ENCODE measurements around the gene AUTS2.

AUTS2 gene

GRCh38 chr7:70285854-70286253 lies 687.6 kb downstream of the AUTS2 start:
- DNase-seq (ENCODE audit: extremely low spot score, insufficient read length, low read depth), result no peak
- no peak for FAIRE-seq

DNA sequence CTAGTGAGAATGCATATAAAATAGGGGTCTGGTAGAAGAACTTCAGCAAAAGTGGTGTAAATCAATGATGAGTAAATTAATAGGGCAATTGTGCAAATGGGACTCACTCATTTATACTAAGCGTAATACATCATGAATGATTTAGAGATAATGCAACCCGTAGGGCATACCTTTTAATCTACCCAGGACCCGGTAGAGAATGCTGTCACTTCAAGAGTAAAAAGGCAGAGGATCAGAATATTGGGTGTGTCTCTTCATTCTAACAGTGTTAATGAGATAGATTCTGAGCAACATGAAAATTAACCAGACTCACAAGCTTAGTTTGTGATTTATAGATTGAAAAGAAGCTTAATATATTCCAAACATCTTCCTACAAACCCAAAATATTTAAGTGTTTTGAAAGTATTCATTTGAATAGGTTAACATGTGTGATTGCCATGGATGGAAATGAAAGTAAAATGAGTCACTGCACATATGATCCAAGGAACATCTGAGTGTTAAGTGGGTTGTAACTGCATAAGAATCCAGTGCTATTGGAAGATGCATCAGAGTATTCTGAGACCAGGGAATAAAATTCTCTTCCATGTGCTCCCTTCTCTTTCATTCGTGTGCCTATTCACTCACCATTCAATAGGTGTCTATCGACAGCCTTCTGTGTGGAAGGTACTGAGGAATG lies 690.6 kb downstream of the AUTS2 start:
- no peak for FAIRE-seq

DNA sequence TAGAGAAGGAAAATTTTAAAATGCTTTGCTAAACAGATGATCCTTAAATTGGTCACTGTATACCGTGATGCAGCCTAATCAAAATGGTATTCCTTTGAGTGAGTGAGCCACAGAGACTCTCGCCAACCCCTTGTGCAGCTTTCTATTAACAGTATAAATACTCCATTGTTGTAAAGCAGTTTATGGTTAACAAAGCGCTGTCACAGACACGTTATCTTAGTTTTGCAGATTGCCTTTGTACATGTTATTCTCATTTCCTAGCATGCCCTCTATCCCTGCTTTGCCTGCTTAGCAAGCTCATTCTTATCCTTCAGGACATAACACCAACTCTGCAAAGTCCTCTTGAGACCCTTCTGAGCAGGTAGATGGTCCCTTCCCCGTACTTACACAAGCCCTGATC lies 694.4 kb downstream of the AUTS2 start:
- FAIRE-seq, result no peak
- DNase-seq (ENCODE audit: extremely low spot score, insufficient read length, low read depth), result no peak

More for the DNA sequence above, 690.6 kb downstream of the AUTS2 start:
- no peak for DNase-seq (ENCODE audit: extremely low spot score, insufficient read length, low read depth)

DNA sequence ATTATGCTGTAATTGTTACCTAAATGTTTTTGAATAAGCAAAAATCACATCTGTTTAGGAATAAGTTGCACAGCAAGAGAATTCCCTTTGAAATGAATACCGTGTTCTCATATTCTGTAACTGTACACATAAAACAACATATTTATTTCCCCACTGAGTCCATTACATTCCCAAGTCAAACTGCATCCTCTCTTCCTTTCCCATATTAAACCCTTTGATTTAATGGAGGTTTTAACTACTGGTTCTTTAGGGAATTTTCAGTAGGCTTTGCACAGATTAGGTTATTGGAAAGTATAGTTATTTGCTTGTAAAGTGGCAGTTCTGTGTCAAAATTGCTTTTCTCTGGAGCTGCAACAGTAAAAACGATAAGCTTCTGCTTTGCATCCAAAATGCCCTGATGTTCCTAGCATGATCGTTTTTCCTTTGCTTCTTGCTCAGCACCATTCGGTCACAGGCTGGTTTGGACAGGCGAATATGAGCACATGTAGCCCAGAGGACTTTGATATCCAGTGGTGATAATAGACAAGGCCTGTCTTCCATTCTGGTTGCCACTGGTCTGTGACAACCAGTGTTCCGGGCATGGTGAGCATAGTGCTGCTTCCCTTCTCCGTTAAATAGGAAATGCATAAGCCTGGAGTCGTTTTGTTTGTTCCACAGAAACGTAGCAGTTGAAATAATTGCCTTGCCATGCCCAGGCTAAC lies 696.1 kb downstream of the AUTS2 start:
- FAIRE-seq, result no peak
- DNase-seq (ENCODE audit: extremely low spot score, insufficient read length, low read depth), result no peak

- DNase-seq (ENCODE audit: extremely low spot score, insufficient read length, low read depth) (no peak), FAIRE-seq (no peak)
Observed at GRCh38 chr7:70298780-70299471, 700.7 kb downstream of the AUTS2 start.

DNA sequence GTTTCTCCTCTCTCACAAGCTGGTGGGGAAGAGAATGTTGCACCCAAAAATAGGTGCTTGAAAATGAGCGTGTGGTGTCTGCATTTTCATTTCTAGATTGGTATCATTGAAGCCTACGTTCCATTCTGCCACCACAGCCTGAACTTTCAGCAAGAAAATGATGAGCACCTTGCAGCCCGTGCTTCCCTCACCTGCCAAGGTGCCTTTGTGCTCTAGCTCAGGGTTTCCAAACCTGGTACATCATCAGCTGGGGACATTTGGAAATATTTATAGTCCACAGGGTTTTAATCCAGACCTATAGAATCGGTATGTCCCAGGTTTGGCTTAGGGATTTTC lies 701.2 kb downstream of the AUTS2 start:
- FAIRE-seq, result no peak
- DNase-seq (ENCODE audit: extremely low spot score, insufficient read length, low read depth), result no peak

- DNase-seq (ENCODE audit: extremely low spot score, insufficient read length, low read depth), result no peak
- no peak for FAIRE-seq
Observed at GRCh38 chr7:70301673-70302185, 703.5 kb downstream of the AUTS2 start.

DNA sequence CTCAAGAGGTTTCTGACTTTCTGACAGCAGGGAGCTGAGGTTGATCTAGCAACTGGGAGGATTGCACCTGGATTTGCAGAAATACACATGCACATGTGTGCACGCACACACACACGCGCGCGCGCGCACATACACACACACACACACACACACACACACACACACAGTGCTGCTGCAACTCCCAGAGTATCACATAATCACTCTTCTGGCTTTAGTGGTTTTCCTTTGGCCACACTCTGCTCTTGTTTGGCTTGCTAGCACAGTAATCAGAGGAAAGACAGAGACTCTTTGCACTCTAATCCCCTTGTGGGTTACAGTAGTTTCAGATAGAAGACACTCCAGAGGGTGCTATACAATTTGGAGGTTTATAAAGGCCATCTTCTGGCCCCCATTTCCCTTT lies 705.0 kb downstream of the AUTS2 start:
- no peak for DNase-seq (ENCODE audit: extremely low spot score, insufficient read length, low read depth)
- no peak for FAIRE-seq

DNA sequence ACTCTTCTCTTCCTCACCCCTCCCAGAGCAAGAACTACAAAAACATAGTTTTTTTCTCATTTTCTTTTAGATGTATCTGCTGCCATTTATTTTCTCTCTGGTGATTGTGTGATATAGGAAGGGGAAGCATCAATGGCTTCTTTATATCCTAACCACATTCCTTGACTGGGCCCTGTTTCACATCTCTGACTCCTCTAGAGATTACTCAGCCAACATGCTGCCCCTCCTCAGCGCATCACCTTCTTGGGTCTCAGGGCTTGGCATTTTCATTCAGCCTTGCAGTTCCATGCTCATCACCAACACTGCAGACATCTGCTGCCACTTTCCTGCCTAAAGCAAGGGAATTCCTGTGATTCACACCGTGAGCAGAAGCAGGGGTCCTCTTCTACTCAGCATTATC lies 705.5 kb downstream of the AUTS2 start:
- FAIRE-seq, result no peak
- no peak for DNase-seq (ENCODE audit: extremely low spot score, insufficient read length, low read depth)

GRCh38 chr7:70306173-70306572 lies 707.9 kb downstream of the AUTS2 start:
- DNase-seq (ENCODE audit: extremely low spot score, insufficient read length, low read depth) (no peak), FAIRE-seq (no peak)

DNA sequence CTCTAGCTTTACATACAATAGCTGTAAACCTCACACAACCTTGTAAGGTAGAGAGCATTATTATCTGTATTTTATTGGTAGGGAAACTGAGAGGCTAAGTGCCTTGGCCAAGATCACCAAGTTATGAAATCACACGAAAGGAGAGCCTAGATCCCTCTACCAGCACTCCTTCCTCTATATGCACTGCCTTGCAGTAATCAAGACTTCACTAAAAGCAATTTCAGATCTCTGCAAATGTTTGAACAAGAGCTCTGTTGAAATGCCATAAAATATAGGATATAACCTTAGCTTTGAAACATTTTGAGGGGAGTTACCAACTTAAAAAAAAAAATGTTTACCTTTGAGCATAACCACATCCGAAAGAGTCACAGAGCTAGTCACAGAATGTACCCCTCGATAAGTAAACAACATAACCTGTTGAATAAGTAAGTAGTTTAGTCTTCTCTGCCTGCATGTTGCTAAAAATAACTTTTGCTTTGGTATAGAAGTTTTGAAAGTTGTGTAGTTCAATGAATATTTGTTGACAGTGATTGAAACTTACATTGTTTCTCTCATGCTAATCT lies 709.4 kb downstream of the AUTS2 start:
- no peak for FAIRE-seq
- DNase-seq (ENCODE audit: extremely low spot score, insufficient read length, low read depth), result no peak

GRCh38 chr7:70312336-70312735 lies 714.1 kb downstream of the AUTS2 start:
- FAIRE-seq, result no peak
- no peak for DNase-seq (ENCODE audit: extremely low spot score, insufficient read length, low read depth)

DNA sequence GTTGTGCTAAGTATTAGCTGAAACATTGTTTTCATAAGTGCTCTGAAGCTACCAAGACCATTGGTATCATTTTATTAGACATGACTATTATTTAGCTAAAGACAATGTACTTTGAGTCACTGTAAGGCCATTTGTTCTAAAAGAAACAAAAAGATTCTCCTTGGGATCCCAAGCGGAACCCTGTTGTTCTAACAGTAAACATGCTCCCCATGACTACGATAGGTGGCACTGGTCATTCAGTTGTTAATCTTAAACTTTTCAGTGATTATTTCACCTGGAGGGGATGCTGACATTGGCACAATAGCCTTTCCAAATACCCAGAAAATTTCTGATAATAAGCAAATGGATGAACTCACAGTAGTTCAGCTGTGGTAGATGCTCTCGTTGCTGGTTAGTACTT lies 715.0 kb downstream of the AUTS2 start:
- DNase-seq (ENCODE audit: extremely low spot score, insufficient read length, low read depth) (no peak), FAIRE-seq (no peak)

DNA sequence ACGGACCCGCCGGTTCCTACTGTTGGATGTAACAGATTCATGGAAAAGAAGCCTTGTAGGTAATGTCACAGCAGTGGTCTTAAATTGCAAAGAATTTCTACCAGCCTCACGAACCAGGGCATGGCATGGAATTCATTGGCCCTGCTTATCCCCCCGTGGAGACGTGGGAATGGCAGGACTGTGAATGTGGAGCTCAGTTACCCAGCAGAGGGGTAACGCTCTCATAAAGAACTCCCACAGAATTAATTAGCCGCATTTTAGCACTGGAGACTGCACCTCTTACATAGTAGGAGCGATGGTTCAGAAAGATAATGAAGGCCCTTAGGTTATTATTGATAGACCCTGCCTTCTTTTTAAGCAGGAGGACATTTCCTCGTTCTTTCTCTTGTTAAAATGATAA lies 715.4 kb downstream of the AUTS2 start:
- DNase-seq (ENCODE audit: extremely low spot score, insufficient read length, low read depth) (no peak), FAIRE-seq (no peak)

- FAIRE-seq (no peak), DNase-seq (ENCODE audit: extremely low spot score, insufficient read length, low read depth) (no peak)
Observed at GRCh38 chr7:70314221-70314620, 715.9 kb downstream of the AUTS2 start.

DNA sequence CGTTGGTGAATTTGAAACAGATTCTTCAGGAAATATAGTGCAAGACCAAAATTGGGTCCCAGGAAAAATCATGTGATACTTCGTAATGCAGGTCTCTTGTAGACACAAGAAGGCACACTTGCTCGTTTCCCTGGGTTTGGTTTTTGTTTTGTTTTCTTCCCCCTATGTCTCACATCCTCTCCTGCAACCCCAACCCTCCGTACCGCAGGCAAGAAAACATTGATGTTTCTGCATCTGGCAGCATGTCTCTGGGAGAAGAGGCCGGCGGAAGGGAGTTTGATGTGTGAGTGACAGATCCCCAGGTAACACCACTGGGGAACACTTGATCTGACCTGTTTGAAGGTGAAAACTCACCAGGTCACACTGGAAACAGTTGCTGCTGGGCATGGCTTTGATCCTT lies 718.5 kb downstream of the AUTS2 start:
- DNase-seq (ENCODE audit: extremely low spot score, insufficient read length, low read depth), result no peak

GRCh38 chr7:70317356-70317755 lies 719.1 kb downstream of the AUTS2 start:
- no peak for FAIRE-seq
- no peak for DNase-seq (ENCODE audit: extremely low spot score, insufficient read length, low read depth)

More for the DNA sequence above, 718.5 kb downstream of the AUTS2 start:
- no peak for FAIRE-seq

- FAIRE-seq (no peak), DNase-seq (ENCODE audit: extremely low spot score, insufficient read length, low read depth) (no peak)
Observed at GRCh38 chr7:70318511-70318910, 720.2 kb downstream of the AUTS2 start.

GRCh38 chr7:70319057-70319456 lies 720.8 kb downstream of the AUTS2 start:
- FAIRE-seq, result no peak
- no peak for DNase-seq (ENCODE audit: extremely low spot score, insufficient read length, low read depth)

GRCh38 chr7:70321016-70321590 lies 722.8 kb downstream of the AUTS2 start:
- FAIRE-seq, result no peak
- DNase-seq (ENCODE audit: extremely low spot score, insufficient read length, low read depth), result no peak

GRCh38 chr7:70322856-70323255 lies 724.6 kb downstream of the AUTS2 start:
- no peak for DNase-seq (ENCODE audit: extremely low spot score, insufficient read length, low read depth)
- no peak for FAIRE-seq
